Hippocampal formation (tissue), 2 donors: Measurements from ENCODE around the gene ACADL.
A peak's percentile ranks its signal among the peaks of the same experiment; 100 is the strongest.

ENCODE experiments used
- DNase-seq, 2 donors: peaks; one replicate each; lab custom pipeline; 2025; lab: John Stamatoyannopoulos, UW

ACADL gene

GRCh38 chr2:210224941-210225672 lies at the start of gene ACADL:
Gene ACADL (minus strand): TSS chr2:210225447. CDS start chr2:210225263, 184 bp downstream.
- peak in 1 of 2 donors; percentile 10 for DNase-seq

- no peak for DNase-seq
These were observed 46.1 kb upstream of the ACADL start for GRCh38 chr2:210271300-210271699.

- DNase-seq: no peak
These were observed 43.9 kb upstream of the ACADL start for GRCh38 chr2:210269148-210269547.

- no peak for DNase-seq
These were observed 43.0 kb upstream of the ACADL start for GRCh38 chr2:210268281-210268680.

GRCh38 chr2:210267698-210268097 lies 42.5 kb upstream of the ACADL start:
- no peak for DNase-seq

GRCh38 chr2:210264282-210264681 lies 39.0 kb upstream of the ACADL start:
- no peak for DNase-seq

GRCh38 chr2:210263841-210264240 lies 38.6 kb upstream of the ACADL start:
- DNase-seq: no peak

GRCh38 chr2:210262036-210262435 lies 36.8 kb upstream of the ACADL start:
- DNase-seq: no peak

GRCh38 chr2:210259687-210260086 lies 34.4 kb upstream of the ACADL start:
- no peak for DNase-seq

- no peak for DNase-seq
These were observed 27.7 kb upstream of the ACADL start for GRCh38 chr2:210252699-210253606.

- no peak for DNase-seq
These were observed 25.4 kb upstream of the ACADL start for GRCh38 chr2:210250622-210251021.

GRCh38 chr2:210233487-210233886 lies 8.2 kb upstream of the ACADL start:
- DNase-seq: no peak

GRCh38 chr2:210230984-210231383 lies 5.7 kb upstream of the ACADL start:
- DNase-seq: no peak

GRCh38 chr2:210230518-210230917 lies 5.3 kb upstream of the ACADL start:
- no peak for DNase-seq

- DNase-seq: no peak
These were observed 3.3 kb upstream of the ACADL start for GRCh38 chr2:210228586-210228985.

- no peak for DNase-seq
These were observed 2.2 kb upstream of the ACADL start for GRCh38 chr2:210227290-210228088.

GRCh38 chr2:210226223-210226622 lies 976 bp upstream of the ACADL start:
- DNase-seq: no peak

GRCh38 chr2:210224591-210224940 lies 681 bp downstream of the ACADL start:
- DNase-seq: no peak

- DNase-seq: no peak
These were observed 10.1 kb downstream of the ACADL start for GRCh38 chr2:210215120-210215519.

- no peak for DNase-seq
These were observed 15.1 kb downstream of the ACADL start for GRCh38 chr2:210210185-210210584.

GRCh38 chr2:210207929-210208328 lies 17.3 kb downstream of the ACADL start:
- no peak for DNase-seq

GRCh38 chr2:210203558-210203957 lies 21.7 kb downstream of the ACADL start:
- no peak for DNase-seq
